Hippocampal formation (tissue), 2 donors: ENCODE data around the gene DKK2.

Experiments
- DNase-seq, 2 donors: peaks; one replicate each; lab custom pipeline; 2025; lab: John Stamatoyannopoulos, UW

DKK2 gene

GRCh38 chr4:107035819-107036583 lies at the start of gene DKK2:
DKK2 (minus strand) TSS chr4:107036313; CDS start chr4:107035591, 722 bp downstream.
- DNase-seq: no peak

GRCh38 chr4:107077192-107077591 lies 41.1 kb upstream of the DKK2 start:
- DNase-seq: no peak

- DNase-seq: no peak
These were observed 37.0 kb upstream of the DKK2 start for GRCh38 chr4:107072836-107073736.

- no peak for DNase-seq
These were observed 35.0 kb upstream of the DKK2 start for GRCh38 chr4:107071108-107071507.

GRCh38 chr4:107069049-107069448 lies 32.9 kb upstream of the DKK2 start:
- DNase-seq: no peak

GRCh38 chr4:107068116-107068515 lies 32.0 kb upstream of the DKK2 start:
- no peak for DNase-seq

- no peak for DNase-seq
These were observed 30.5 kb upstream of the DKK2 start for GRCh38 chr4:107066621-107067020.

- no peak for DNase-seq
These were observed 29.1 kb upstream of the DKK2 start for GRCh38 chr4:107065201-107065600.

- no peak for DNase-seq
These were observed 24.3 kb upstream of the DKK2 start for GRCh38 chr4:107060388-107060787.

- no peak for DNase-seq
These were observed 22.7 kb upstream of the DKK2 start for GRCh38 chr4:107058828-107059227.

- DNase-seq: no peak
These were observed 14.5 kb upstream of the DKK2 start for GRCh38 chr4:107050525-107051135.

GRCh38 chr4:107046261-107046660 lies 10.1 kb upstream of the DKK2 start:
- no peak for DNase-seq

- no peak for DNase-seq
These were observed 8.1 kb upstream of the DKK2 start for GRCh38 chr4:107044170-107044569.

- peak; percentile 25 to 32 for DNase-seq
These were observed 1.1 kb upstream of the DKK2 start for GRCh38 chr4:107037199-107037584.

GRCh38 chr4:107036584-107037198 lies 578 bp upstream of the DKK2 start:
- no peak for DNase-seq

GRCh38 chr4:107034996-107035818 lies 906 bp downstream of the DKK2 start:
- DNase-seq: no peak

GRCh38 chr4:107034091-107034995 lies 1.8 kb downstream of the DKK2 start:
- DNase-seq: peak; percentile 35 to 49

- no peak for DNase-seq
These were observed 8.7 kb downstream of the DKK2 start for GRCh38 chr4:107027379-107027778.

GRCh38 chr4:107018344-107018735 lies 17.8 kb downstream of the DKK2 start:
- no peak for DNase-seq
